Upper lobe of left lung (tissue), 4 donors: Measurements from ENCODE around the gene EML4.

ENCODE experiments used
- EP300 ChIP-seq, 4 donors: sonication (generic); formaldehyde crosslinking; IDR thresholded peaks; one replicate each; pipeline ENCODE4 v1.5.1; 2017; ENCODE audit warnings: antibody characterized with exemption in 4 of 4, control low read depth in 2 of 4
- POLR2A ChIP-seq, 4 donors: fragments of 450-650 bp; IDR thresholded peaks; one replicate each; pipeline ENCODE4 v1.5.1; 2016 to 2017; ENCODE audit warnings: antibody characterized with exemption in 4 of 4, mild to moderate bottlenecking in 2 of 4
- POLR2AphosphoS5 ChIP-seq, 2 donors: sonication (generic); formaldehyde crosslinking; IDR thresholded peaks; one replicate each; pipeline ENCODE4 v1.5.1; 2017; ENCODE audit warnings: antibody characterized with exemption in 2 of 2
- TF ChIP-seq, protein P1 (sequence below), 6 experiments: fragments of 450-650 bp in 4 of 6; fragments of 200-600 bp in 2 of 6; sonication (generic) in 2 of 6; IDR thresholded peaks; one replicate each; pipeline ENCODE4 v1.5.1; 2016 to 2019; ENCODE audit warnings: antibody characterized with exemption in 6 of 6

- TF ChIP-seq, protein P1, sequence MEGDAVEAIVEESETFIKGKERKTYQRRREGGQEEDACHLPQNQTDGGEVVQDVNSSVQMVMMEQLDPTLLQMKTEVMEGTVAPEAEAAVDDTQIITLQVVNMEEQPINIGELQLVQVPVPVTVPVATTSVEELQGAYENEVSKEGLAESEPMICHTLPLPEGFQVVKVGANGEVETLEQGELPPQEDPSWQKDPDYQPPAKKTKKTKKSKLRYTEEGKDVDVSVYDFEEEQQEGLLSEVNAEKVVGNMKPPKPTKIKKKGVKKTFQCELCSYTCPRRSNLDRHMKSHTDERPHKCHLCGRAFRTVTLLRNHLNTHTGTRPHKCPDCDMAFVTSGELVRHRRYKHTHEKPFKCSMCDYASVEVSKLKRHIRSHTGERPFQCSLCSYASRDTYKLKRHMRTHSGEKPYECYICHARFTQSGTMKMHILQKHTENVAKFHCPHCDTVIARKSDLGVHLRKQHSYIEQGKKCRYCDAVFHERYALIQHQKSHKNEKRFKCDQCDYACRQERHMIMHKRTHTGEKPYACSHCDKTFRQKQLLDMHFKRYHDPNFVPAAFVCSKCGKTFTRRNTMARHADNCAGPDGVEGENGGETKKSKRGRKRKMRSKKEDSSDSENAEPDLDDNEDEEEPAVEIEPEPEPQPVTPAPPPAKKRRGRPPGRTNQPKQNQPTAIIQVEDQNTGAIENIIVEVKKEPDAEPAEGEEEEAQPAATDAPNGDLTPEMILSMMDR (IDR thresholded peaks at IDR 0.05) = no peak
- TF ChIP-seq EP300 (IDR thresholded peaks at IDR 0.05) = no peak
- no peak for TF ChIP-seq POLR2A (IDR thresholded peaks at IDR 0.05)
- no peak for TF ChIP-seq POLR2AphosphoS5 (IDR thresholded peaks at IDR 0.05)
These were observed 135.0 kb downstream of the EML4 start for GRCh38 chr2:42304059-42304713.
